GM12873 (cell line): ENCODE measurements around the gene TNNI3K.

Experiments
- CTCF ChIP-seq: IDR thresholded peaks from 2 replicates; pipeline ENCODE4 v1.5.1; 2012; ENCODE audit warnings: low read depth, mild to moderate bottlenecking, moderate library complexity, low read length, control low read depth; ENCODE audit not compliant: insufficient read depth; ENCODE audit errors: missing control alignments

TNNI3K gene, protein sequence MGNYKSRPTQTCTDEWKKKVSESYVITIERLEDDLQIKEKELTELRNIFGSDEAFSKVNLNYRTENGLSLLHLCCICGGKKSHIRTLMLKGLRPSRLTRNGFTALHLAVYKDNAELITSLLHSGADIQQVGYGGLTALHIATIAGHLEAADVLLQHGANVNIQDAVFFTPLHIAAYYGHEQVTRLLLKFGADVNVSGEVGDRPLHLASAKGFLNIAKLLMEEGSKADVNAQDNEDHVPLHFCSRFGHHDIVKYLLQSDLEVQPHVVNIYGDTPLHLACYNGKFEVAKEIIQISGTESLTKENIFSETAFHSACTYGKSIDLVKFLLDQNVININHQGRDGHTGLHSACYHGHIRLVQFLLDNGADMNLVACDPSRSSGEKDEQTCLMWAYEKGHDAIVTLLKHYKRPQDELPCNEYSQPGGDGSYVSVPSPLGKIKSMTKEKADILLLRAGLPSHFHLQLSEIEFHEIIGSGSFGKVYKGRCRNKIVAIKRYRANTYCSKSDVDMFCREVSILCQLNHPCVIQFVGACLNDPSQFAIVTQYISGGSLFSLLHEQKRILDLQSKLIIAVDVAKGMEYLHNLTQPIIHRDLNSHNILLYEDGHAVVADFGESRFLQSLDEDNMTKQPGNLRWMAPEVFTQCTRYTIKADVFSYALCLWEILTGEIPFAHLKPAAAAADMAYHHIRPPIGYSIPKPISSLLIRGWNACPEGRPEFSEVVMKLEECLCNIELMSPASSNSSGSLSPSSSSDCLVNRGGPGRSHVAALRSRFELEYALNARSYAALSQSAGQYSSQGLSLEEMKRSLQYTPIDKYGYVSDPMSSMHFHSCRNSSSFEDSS

GRCh38 chr1:74235153-74235552, at the start of gene TNNI3K:
Gene TNNI3K, plus strand, starts transcription at chr1:74235387. Its CDS starts 65 bp downstream, at chr1:74235452.
- TF ChIP-seq CTCF, result no peak

DNA sequence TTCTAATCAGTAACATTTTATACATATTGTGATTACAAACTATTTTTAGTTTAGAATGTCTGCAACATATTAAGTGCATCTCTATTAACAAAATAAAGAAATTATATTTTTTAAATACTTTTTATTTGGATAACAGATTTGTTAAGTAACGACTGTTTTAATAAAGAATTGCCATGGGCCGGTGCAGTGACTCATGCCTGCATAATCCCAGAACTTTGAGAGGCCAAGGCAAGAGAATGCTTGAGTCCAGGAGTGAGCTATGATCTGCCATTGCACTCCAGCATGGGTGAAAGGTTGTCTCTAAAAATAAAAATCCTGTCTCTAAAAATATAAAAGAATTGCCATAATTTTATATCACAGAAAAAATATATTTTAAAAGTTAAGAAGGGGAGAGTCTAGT, 41.3 kb upstream of the TNNI3K start:
- TF ChIP-seq CTCF, result no peak

DNA sequence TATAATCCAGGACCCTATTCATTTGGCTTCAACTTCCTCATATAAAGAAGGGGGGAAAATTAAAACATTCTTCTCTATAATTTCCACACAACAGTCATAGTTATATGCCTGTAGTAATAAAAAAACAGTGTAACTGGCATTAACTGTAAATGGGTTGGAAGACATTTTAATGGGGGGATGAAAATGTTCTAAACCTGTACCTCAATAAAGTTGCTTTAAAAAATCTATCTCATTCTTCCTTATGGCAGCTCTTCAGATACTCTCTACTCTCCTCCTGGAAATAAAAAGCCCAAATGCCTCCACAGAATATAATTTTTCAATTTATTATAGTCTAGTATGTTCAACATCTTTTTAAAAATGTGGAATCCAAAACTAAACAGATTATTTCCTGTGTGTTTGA, 39.8 kb upstream of the TNNI3K start:
- TF ChIP-seq CTCF, result no peak

DNA sequence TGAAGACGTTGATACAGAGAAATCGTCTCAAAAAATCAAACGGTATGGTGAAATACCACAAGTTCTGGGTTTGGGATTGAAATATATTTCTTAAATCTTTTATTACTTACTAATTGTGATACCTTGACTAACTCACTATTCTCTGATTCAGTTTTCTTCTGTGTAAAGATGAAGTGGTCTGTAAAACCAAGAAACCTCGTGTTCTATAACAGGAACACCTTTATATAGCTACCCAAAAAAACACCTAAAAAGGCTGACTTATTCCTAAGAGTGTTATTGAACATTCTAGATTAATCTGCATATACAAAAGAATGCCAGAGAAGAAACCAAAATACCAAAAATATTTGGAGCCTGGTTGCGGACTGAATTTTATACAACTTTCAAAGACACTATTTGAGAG, 37.9 kb upstream of the TNNI3K start:
- TF ChIP-seq CTCF, result no peak

GRCh38 chr1:74197657-74198552, 37.3 kb upstream of the TNNI3K start, which contains the start of the genes FPGT and LRRIQ3:
Gene FPGT, plus strand, starts transcription at chr1:74198242. Its CDS starts 37 bp downstream, at chr1:74198279.
Gene LRRIQ3, minus strand, starts transcription at chr1:74198176. Its CDS starts 14,492 bp downstream, at chr1:74183684.
- TF ChIP-seq CTCF, result no peak

DNA sequence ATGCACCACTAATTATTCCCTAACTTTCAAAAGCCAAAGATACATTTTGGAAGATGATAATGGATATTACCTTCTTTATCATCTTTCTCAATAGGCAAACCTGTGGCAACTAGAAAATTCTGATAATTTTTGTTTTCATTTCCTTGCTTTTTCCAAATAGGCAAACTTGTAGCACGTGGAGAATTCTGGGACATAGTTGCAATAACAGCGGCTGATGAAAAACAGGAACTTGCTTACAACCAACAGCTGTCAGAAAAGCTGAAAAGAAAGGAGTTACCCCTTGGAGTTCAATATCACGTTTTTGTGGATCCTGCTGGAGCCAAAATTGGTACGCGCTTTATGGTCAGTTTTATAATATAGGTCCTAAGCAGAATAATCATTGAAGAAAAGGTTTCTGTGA, 35.7 kb upstream of the TNNI3K start:
- TF ChIP-seq CTCF, result no peak
